ENCODE results near the gene RGS9BP.
"Not testable (repeated sequence)": the region's sequence is repeated elsewhere in the genome, so short reads cannot be mapped to it uniquely, and the experiment has no call there.

RGS9BP gene

DNA sequence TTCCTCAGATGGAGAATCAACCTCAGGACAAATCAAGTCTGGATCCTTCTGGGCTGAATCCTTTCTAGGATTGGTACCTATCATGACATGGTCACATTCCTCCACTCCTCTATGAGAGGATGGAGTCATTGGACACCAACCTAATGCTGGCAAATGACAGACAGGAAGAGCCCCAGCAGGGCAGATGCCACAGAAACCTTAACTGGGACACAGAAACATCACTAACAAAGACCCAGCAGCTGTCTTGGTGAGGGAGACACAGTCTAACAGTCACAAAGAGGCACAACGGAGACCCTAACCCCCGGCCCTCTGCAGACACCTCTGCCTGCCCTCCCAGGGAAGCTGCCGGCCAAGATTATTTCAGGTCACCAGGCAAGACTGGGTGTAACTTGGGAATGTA is 2.8 kb upstream of the RGS9BP start:
- DNase-seq = no peak

DNA sequence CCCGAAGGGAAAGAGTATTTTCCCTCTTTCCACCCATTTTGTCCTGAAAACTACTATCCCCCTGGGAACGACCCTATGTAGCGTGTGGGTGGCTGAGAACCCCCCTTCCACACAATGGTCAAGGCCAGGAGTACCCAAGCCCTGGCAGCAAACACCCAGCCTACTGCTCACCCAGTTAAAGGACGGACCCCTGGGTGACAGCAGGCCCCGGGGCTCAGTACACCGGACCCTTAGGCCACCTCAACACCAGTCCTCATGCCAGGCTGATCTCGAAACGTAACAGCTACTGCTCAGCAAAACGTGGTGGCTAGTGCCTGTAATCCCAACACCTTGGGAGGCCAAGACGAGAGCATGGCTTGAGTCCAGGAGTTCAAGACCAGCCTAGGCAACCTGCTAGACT is 2.1 kb upstream of the RGS9BP start:
- no peak for DNase-seq

DNA sequence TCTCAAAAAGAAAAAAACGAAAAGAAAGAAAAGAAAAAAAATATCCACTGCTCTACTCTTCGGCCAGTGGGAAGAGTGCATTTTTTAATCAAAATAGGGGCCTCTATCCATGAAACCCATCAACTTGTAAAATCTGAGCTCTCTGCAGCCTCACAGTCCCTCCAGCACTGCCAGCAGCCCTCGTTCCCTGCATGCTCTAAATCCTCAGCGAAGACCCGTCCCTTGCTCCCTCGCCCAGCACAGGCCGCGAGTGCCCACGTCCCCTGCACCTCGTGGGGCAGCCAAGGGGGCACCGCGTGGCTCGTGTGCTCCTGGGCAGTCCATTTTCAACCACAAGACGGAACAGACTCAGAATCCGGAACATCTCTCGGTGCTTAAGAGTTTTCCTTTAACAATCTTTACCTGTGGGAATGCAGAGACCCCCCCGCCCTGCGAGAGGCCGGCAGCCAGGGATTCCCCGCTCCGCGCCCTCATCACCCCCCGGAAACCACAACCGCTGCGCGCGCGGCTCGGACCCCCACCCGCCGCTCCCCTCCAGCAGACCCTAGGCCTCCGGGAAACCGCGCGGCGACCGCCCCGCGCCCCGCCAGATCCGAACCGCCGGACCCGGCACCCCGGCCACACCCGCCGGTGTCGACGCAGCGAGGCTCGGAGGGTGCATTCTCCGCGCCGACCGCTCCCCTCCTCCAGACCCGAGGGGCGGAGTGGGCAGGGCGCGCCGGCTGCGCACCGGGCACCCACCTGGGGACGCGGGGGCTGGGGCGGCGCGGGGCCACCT is 1.3 kb upstream of the RGS9BP start:
- no peak for DNase-seq

DNA sequence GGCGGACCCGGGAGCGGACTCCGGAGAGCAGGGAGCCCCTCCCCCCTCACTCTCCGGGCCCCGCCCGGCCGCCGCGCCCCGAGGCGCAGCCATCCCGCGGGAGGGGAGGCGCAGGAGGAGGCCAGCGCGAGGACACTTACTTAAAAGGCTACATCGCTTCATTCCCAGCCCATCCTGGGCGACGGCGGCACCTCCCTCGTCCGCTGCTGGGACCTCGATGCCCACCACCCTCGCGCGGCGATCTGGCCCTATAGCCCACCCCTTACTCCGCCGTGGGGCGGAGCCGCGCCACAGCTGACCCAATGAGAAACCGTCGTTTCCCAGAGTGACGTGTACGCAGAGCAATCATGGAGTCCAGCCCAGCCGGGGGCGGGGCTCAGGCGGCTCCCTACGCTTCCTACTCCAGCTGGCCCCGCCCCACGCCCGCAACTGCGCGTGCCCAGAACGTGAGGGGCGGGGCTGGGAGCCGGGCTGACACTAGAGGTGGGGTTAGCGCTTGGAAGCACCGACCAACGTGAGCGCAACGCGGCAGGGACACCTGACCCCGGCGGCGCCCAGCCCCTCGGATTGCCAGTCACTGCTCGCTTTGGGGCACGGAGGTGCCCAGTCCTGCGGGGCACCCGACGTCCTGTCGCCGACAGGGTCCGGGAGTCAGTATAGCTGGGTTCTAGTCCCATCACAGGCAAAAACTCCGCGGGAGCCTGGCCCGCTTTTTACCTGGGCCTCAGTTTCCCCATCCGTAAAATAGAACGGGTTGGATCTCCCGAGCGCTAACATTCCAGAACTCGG is 523 bp upstream of the RGS9BP start, which contains the start of gene ANKRD27:
Gene ANKRD27 (minus strand): TSS at position 250 of the 789 bp plus-strand sequence. CDS start 16,165 bp downstream, outside the sequence.
- DNase-seq = peak; percentile 97

DNA sequence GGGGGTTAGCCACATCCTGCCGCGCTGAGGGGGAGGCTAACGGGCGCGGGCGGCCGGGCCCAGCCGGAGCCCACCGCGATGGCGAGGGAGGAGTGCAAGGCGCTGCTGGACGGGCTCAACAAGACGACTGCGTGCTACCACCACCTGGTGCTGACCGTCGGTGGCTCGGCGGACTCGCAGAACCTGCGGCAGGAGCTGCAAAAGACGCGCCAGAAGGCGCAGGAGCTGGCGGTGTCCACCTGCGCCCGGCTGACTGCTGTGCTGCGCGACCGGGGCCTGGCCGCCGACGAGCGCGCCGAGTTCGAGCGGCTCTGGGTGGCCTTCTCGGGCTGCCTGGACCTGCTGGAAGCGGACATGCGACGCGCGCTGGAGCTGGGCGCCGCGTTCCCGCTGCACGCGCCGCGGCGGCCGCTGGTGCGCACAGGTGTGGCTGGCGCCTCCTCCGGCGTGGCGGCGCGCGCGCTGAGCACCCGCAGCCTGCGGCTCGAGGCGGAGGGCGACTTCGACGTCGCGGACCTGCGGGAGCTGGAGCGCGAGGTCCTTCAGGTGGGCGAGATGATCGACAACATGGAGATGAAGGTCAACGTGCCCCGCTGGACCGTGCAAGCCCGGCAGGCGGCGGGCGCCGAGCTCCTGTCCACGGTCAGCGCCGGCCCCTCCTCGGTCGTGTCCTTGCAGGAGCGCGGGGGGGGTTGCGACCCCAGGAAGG is 692 bp downstream of the RGS9BP start:
- no peak for DNase-seq

DNA sequence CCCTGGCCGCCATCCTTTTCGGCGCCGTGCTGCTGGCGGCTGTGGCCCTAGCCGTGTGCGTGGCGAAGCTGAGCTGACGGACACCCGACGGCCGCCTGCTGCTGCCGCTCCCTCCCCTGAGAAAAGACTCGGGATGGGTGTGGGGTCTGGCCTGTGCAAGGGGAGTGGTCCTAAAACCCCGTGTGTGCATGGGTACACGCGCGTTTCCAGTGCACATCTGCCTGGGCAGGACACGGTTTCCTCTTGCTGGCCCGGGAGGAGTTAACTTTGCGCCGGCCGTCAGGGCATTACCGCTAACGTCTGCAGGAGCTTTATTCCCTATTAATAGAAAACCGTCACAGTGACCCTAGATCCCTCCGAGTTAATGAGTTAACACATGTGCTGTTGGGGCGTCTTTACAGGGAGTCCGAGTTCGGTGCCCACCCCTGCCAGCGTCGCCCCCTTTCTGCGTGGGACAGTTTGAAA is 1.3 kb downstream of the RGS9BP start:
- DNase-seq = no peak

DNA sequence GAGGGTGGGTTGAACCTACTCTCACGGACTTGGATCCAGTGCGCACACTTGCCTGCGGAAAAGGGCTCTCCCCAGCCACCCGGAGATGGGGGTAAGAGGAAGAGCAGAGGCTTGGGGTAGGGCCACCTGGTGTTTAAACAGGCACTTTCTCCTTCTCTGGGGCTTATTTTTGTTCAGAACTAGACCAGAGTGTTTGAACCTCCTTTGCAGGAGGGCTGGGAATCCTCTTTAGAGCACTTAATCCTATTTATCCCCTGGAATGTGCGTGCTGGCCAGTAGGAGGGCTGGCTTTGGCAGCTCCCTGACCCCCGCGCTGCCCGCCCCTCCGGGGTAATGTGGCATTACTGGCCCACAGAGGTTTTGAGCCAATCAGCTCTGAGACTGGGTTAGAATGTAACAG is 2.0 kb downstream of the RGS9BP start:
- DNase-seq = no peak

DNA sequence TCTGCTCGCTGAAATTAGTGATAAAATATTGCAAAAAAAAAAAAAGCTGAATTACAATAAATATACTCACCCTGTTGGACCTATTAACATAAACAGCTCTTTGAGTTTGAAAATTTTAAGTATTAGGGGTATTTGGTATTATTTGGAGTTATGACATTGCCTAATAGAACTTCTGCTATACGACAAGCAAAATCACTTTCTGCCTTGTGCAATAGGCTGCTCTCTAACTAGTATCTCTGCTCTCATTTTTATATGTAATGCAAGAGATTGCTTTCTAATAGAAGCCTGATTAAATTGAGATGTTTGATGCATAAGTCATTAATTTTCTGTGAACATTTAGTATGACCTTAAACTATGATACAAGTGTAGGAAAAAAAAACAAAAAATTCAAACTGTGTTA is 5.3 kb downstream of the RGS9BP start:
- DNase-seq = no peak

DNA sequence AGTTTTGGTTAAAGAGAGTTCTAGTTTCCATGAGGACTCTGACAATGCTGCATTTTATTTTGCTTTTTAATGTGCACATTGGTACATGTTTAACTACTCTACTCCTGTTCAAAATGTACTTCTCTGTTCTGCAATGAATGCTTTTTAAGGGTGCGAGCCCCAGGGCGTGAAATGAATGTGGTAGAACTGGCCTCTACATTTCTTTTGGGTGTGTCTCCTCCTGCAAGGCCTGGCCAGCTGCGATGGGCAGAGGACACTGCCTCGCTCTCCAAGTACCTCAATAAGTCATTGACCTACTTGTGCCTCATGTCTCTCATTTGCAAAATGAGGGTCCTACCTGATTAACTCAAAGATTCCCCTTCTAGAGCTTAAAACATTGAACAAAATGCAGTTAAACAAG is 6.7 kb downstream of the RGS9BP start:
- no peak for DNase-seq

DNA sequence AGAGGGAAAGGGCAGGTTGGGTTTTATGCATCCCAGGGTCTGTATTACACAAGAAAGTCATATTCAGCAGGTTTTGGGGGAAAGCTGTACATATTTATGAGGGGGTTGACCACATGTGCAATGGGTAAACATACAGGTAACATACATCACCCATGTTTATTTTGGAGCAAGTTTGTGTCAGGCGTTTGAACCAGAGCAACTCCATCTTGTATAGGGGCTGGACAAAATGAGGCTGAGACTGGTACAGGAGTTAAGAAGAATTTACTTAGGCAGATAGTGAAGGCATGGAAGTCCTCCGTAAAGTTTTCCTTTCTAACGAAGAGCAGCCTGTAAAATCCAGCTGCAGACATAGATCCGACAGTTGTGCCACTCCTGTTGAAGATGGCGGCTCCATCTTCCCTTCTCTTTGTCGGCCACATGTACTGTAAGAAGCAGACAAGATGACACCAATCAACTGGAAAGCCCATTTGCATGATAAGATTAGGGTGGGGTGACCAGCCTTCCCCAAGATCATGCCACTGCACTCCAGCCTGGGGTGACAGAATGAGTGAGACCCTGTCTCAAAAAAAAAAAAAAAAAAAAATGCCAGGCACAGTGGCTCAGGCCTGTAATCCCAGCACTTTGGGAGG is 11.3 kb downstream of the RGS9BP start:
- DNase-seq = no peak

DNA sequence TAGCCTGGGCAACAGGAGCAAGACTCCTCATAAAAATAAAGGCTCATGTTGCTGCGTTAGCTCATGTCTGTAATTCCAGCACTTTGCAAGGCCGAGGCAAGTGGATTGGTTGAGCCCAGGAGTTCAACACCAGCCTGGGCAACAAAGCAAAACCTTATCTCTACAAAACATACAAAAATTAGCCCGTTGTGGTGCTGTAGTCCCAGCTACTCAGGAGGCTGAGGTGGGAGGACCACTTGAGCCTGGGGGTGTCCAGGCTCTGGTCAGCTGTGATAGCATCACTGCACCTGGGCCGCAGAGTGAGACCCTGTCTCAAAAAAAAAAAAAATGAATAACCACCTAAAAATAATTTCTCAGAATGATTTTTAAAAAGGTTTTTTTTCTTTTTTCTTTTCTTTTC is 12.0 kb downstream of the RGS9BP start:
- DNase-seq = no peak

DNA sequence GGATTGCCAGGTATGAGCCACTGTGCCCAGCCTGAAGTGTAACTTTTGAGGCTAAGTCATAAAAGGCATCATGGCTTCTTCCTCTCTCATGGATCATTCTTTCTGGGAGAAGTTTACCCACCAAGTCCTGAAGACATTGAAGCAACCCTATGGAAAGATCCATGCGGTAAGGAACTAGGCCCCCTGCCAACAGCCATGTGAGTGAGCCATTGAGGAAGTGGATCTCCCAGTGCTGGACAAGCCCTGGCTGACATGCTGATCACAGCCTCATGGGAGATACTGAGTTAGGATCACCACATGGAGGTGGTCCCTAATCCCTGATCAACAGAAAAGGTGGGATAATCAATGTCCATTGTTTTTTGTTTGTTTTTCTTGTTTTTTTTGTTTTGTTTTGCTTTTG is 12.7 kb downstream of the RGS9BP start:
- DNase-seq = no peak

DNA sequence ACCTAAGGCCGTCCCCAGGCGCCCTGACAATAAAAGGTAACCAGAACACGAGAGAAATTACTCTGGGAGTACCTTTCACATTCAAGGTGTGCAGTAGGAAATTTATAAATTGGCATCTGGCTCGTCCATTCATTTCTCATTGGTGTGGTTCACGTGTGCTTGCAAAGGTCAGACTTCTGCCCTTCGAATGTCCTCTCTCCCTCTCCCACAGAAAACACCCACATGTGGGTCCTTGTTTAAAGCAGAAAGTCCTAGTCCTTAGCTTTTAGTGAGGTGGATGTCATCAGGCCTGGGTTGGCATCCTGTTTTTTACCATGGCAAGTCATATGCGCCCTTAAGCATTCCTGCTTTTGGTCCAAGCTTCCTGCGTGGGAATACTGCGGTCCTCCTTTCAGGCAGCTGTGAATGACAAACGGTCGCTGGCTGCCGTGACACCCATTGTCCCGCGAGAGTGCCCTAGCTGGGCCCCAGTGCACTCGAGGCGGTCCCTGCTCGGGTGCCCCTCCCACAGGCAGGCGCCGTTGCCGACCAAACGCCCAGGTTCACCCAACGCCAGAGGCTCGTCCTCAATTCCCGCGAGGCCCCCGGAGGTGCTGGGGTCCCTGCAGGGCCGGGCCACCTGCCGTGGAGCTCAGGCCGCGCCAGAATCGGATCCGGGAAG is 15.8 kb downstream of the RGS9BP start, which contains the start of gene NUDT19:
Gene NUDT19 (plus strand): TSS at position 531 of the 661 bp plus-strand sequence. CDS start 140 bp downstream, outside the sequence.
- peak; percentile 77 for DNase-seq

DNA sequence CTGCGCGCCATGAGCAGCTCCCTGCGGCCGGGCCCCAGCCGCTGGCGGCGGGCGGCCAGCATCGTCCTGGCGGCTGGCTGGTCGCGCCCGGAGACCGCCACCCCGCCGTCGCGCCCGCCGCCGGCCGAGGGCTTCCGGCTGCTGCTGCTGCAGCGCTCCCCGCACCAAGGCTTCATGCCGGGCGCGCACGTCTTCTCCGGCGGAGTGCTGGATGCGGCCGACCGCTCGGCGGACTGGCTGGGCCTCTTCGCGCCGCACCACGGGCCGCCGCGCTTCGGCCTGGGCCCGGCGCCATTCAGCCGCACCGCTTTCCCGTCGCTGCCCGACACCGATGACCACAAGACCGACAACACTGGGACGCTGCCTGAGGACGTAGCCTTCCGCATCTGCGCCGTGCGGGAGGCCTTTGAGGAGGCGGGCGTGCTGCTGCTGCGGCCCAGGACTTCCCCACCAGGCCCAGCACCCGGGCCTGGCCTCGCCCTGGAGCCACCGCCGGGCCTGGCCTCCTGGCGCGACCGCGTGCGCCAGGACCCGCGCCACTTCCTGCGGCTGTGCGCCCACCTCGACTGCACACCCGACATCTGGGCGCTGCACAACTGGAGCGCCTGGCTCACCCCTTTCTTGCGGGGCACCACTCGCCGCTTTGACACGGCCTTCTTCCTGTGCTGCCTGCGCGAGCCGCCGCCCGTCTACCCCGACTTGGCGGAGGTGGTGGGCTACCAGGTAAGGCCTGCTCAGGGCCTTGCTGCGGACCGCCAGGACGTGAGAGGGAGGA is 16.5 kb downstream of the RGS9BP start:
- DNase-seq = peak; percentile 64

DNA sequence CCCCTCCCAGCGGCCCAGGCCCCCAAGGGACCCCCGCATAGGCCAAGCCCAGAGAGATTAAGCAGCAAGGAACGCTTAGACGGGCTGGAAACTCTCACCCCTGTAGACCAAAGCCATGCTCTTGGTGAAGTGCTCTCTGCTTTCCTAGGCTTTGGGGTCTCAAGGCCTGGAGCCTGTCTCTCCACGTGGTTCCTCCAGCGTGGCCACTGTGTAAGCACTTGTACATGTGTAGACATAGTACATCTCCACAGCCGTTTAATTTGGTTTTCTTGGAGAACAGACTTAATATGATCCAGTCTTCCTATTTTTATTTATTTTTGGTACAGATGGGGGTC is 17.0 kb downstream of the RGS9BP start:
- DNase-seq = no peak

DNA sequence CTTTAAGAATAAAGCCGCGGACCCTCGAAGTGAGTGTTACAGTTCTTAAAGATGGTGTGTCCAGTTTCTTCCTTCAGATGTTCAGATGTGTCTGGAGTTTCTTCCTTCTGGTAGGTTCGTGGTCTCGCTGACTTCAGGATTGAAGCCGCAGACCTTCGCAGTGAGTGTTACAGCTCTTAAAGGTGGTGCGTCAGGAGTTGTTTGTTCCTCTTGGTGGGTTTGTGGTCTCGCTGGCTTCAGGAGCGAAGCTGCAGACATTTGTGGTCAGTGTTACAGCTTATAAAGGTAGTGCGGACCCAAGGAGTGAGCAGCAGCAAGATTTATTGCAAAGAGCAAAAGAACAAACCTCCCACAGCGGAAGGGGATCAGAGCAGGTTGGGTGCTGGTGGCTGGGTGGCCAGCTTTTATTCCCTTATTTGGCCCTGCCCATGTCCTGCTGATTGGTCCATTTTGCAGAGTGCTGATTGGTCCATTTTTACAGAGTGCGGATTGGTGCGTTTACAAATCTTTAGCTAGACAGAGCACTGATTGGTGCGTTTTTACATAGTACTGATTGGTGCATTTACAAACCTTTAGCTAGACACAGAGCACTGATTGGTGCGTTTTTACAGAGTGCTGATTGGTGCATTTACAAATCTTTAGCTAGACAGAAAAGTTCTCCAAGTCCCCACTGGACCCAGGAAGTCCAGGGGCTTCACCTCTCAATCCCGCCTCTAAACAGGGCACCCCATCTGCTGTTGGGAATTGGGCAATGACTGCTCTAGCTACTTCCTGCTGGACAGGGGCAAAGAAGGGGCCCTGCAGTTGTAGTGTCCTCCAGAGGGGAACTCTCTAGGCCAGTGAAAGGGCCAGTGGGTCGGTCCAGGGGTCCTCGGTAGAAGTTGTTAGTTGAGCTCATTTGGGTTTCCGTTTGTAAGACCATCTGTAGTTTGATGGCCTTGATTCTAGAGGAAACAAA is 17.8 kb downstream of the RGS9BP start:
- peak; percentile 53 for DNase-seq

DNA sequence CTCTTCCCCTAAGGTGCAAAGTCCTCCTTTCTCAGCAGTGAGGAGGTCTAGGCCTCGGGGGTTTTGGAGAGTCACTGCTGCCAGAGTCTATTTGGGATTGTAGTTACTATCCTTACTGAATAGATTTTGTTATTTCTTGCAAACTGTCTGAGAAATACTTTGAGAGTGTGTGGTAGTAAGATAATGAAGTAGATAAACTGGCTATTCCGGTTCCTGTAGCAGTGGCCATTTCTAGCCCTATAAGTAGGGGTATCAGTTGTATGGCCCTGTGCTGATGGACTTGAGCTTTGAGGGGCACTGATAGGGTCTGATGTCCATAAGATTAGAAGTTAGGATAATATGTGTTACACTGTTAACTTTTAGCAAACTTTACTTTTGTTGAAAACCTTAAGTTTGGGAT is 18.7 kb downstream of the RGS9BP start:
- not testable (repeated sequence) for DNase-seq

DNA sequence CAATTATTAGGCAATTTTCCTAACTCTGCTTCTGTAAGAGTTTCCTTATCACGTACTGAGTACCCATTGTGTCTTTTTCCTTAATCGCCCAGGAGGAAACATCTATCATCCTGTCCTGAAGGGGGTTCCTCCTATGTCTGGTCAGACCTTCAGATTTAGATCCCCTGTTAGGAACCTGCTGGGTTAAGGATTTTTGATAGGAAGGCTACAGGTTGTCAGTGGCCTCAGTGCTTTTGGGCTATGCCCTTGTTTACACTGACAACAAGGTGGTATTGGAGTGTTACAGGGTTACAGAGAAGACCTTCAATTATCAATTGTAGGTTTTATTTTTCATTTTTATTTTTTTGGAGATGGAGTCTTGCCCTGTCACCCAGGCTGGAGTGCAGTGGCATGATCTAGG is 19.2 kb downstream of the RGS9BP start:
- DNase-seq = not testable (repeated sequence)

DNA sequence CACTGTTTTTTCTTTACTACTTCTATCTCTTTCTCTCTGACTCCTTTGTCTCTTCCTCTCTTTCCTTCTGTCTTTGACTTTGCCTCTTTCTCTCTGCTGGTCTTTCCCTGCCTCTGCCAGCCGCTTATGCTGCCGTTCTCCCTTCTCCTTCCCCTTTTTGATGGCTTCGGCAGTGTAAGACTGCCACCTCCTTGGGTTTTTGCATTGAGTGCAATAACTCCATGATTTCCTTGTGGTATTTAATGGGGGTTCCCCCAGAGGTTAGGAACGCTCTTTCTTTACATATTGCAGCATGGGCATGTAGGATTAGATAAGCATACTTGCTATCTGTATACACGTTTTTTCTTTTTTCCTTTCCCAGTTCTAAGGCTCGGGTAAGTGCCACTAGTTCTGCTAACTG is 19.9 kb downstream of the RGS9BP start:
- DNase-seq = not testable (repeated sequence)

DNA sequence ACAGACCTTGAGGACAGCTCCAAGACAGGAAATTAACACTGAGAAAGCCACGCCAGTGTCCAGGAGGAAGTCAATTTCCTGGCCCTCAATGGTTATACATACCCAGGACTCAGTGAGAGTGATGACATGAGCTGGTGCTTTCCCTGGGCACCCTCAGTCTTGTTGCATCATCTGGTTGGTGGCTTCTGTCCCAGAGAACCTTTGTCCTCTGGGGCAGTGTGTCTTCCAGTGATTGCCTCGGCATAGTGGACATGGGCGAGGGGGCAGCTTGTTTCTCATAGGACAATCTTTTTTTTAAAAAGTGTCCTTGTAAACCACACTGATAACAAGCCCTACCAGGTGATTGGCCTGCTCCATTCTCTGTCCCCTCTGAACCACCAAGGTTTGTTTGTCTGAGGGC is 21.1 kb downstream of the RGS9BP start:
- peak; percentile 30 for DNase-seq

Data from CD4-positive, alpha-beta T cell treated with Interleukin-15 for 1 hour (primary cell).